BLaER1 treated with 17β-estradiol and CSF1 and Interleukin-3, amounts not matched to agents 10 nM and 100 nM (cell line): ENCODE measurements around the gene EFR3B.
A peak's percentile ranks its signal among the peaks of the same experiment; 100 is the strongest.

Experiments
- H3K27ac ChIP-seq, 11 experiments: shearing (Covaris generic); formaldehyde crosslinking; 2 replicates each; pipeline ENCODE4 v1.8.1; 2022
- H3K27me3 ChIP-seq, 11 experiments: shearing (Covaris generic); formaldehyde crosslinking; 2 replicates each; pipeline ENCODE4 v1.8.1; 2022
- H3K36me3 ChIP-seq, 11 experiments: shearing (Covaris generic); formaldehyde crosslinking; 2 replicates each; pipeline ENCODE4 v1.8.1; 2022
- H3K4me1 ChIP-seq, 10 experiments: shearing (Covaris generic); formaldehyde crosslinking; 2 replicates each; pipeline ENCODE4 v1.8.1; 2022
- H3K4me2 ChIP-seq, 11 experiments: shearing (Covaris generic); formaldehyde crosslinking; 2 replicates each; pipeline ENCODE4 v1.8.1; 2022
- H3K4me3 ChIP-seq, 10 experiments: shearing (Covaris generic); formaldehyde crosslinking; 2 replicates each; pipeline ENCODE4 v1.8.1; 2022
- H3K9ac ChIP-seq, 11 experiments: shearing (Covaris generic); formaldehyde crosslinking; 2 replicates each; pipeline ENCODE4 v1.8.1; 2022
- H3K9me3 ChIP-seq, 11 experiments: shearing (Covaris generic); formaldehyde crosslinking; replicated peaks in 1 of 11; 2 replicates each; pipeline ENCODE4 v1.8.1; 2022
- H4K20me1 ChIP-seq, 11 experiments: shearing (Covaris generic); formaldehyde crosslinking; 2 replicates each; pipeline ENCODE4 v1.8.1; 2022
- Cebpa-rat ChIP-seq, 11 experiments: shearing (Covaris generic); IDR thresholded peaks; 2 replicates each; pipeline ENCODE4 v1.8.1; 2022

Gene EFR3B

DNA sequence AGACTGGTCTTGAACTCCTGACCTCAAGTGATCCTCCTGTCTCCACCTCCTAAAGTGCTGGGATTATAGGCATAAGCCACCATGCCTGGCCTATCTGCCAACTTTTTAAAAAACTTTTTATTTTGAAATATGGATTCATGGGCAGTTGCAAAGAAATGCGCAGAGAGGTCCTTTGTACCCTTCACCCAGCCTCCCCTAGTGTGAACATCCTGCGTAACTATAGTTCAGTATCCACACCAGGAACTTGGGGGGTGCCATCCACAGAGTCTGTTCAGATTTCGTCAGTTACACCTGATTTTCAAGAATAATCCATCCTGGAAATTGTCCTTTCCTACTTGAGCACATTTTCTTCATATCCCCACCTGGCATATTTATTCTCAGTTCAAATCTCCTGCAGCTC, 33.0 kb downstream of the EFR3B start:
- H3K36me3 ChIP-seq = no peaks in the 10 kb centered on the region

DNA sequence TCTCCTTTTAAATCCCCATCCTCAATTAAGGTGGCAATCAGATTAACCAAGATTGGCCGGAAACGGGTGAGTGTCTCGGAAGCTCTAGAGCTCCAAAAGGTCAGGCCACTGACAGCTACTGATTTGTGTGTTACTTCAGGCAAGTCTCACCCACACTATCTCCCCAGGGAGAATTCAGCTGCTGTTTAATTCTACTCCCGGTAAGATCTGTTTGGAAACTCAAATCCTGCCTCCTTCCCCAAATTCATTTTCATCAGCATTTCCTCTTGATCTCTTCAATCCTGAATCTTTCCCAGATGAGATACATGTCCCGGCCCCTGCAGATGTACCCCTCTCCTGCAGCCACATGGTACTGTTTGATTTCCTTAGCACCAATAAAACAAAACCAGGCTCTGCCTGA, 34.9 kb downstream of the EFR3B start:
- TF ChIP-seq Cebpa-rat (IDR thresholded peaks at IDR 0.05) = no peak
- H3K4me1 ChIP-seq = peaks cover 10 to 25% (median 17%) of the 10 kb centered on the region in 10 experiments
- peak overlapping the region; percentile 12 to 83 (median 69); a peak in 21 of 22 replicates for H3K4me2 ChIP-seq
- no peak overlapping the region for H3K4me3 ChIP-seq
- no peak overlapping the region for H3K9ac ChIP-seq
- H4K20me1 ChIP-seq = no peaks in the 10 kb centered on the region
- no peaks in the 10 kb centered on the region for H3K9me3 ChIP-seq
- no peak overlapping the region for H3K27ac ChIP-seq
- H3K27me3 ChIP-seq = 0 out of 22 replicates have a peak, but pooled peaks cover 0 to 5% (median 0%) of the 10 kb centered on the region in 11 experiments
- no peaks in the 10 kb centered on the region for H3K36me3 ChIP-seq

More for the DNA sequence above, 33.0 kb downstream of the EFR3B start:
- no peaks in the 10 kb centered on the region for H3K27me3 ChIP-seq
- no peak overlapping the region for H3K4me3 ChIP-seq
- no peak overlapping the region for H3K27ac ChIP-seq
- H4K20me1 ChIP-seq = no peaks in the 10 kb centered on the region
- H3K4me2 ChIP-seq = no peak overlapping the region
- no peak overlapping the region for H3K9ac ChIP-seq
- no peaks in the 10 kb centered on the region for H3K9me3 ChIP-seq
- no peak for TF ChIP-seq Cebpa-rat (IDR thresholded peaks at IDR 0.05)
- peaks cover 10 to 25% (median 17%) of the 10 kb centered on the region in 10 experiments for H3K4me1 ChIP-seq

- Histone ChIP-seq H3K27me3 (0 out of 22 replicates have a peak, but pooled peaks cover 0 to 5% (median 0%) of the 10 kb centered on the region in 11 experiments), H3K4me3 (no peak overlapping the region), H3K4me1 (peaks cover 10 to 35% (median 23%) of the 10 kb centered on the region in 10 experiments), H3K9ac (no peak overlapping the region), H3K9me3 (no peaks in the 10 kb centered on the region), H4K20me1 (no peaks in the 10 kb centered on the region), H3K27ac (no peak overlapping the region), H3K4me2 (no peak overlapping the region), H3K36me3 (no peaks in the 10 kb centered on the region)
- no peak for TF ChIP-seq Cebpa-rat (IDR thresholded peaks at IDR 0.05)
These were observed 35.9 kb downstream of the EFR3B start for GRCh38 chr2:25077789-25078169.

GRCh38 chr2:25078170-25079049, 36.5 kb downstream of the EFR3B start:
- Histone ChIP-seq H3K4me2 (no peak overlapping the region), H3K27ac (no peak overlapping the region), H3K36me3 (no peaks in the 10 kb centered on the region), H3K4me3 (no peak overlapping the region), H3K9me3 (no peaks in the 10 kb centered on the region), H4K20me1 (no peaks in the 10 kb centered on the region), H3K9ac (no peak overlapping the region), H3K27me3 (0 out of 22 replicates have a peak, but pooled peaks cover 0 to 5% (median 0%) of the 10 kb centered on the region in 11 experiments), H3K4me1 (peaks cover 10 to 40% (median 26%) of the 10 kb centered on the region in 10 experiments)
- TF ChIP-seq Cebpa-rat (IDR thresholded peaks at IDR 0.05) = no peak

- H3K27me3 ChIP-seq = 0 out of 22 replicates have a peak, but pooled peaks cover 0 to 5% (median 0%) of the 10 kb centered on the region in 11 experiments
These were observed 37.3 kb downstream of the EFR3B start for GRCh38 chr2:25079050-25079635.

DNA sequence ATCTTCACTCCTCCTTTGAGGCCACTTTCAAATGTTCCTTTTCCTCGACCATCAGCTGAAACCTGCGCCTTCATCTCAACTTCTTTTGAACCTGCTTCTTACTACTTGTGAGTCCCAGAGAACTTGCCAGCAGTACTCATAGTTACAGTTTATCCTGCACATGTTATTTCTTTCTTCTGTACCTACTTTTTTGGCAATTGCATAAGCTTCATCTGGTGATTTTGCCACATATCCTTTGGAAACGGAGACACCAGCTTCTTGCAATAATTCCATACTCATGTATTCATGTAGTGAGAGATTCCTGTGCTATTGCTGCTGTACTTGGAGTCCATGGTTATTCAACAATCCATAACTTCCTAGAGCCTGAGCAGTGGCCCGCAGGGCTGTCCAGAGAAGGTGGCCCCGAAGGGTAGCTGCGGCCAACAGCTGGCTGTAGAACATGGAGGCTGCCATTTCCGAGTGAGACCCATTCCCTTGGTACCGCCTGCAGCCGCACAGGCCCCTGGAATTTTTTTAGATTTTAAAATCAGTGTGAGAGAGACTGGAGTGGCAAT, 39.4 kb downstream of the EFR3B start:
- no peaks in the 10 kb centered on the region for H4K20me1 ChIP-seq
- H3K4me3 ChIP-seq = no peak overlapping the region
- no peaks in the 10 kb centered on the region for H3K9me3 ChIP-seq
- H3K9ac ChIP-seq = no peak overlapping the region
- no peak overlapping the region for H3K4me2 ChIP-seq
- 0 out of 22 replicates have a peak, but pooled peaks cover 0 to 5% (median 0%) of the 10 kb centered on the region in 11 experiments for H3K27me3 ChIP-seq
- H3K4me1 ChIP-seq = peaks cover 10 to 32% (median 27%) of the 10 kb centered on the region in 10 experiments
- H3K27ac ChIP-seq = no peak overlapping the region
- no peak for TF ChIP-seq Cebpa-rat (IDR thresholded peaks at IDR 0.05)
- no peaks in the 10 kb centered on the region for H3K36me3 ChIP-seq

More at GRCh38 chr2:25079050-25079635, 37.3 kb downstream of the EFR3B start:
- no peaks in the 10 kb centered on the region for H3K36me3 ChIP-seq
- H4K20me1 ChIP-seq = no peaks in the 10 kb centered on the region
- H3K4me1 ChIP-seq = peaks cover 10 to 46% (median 31%) of the 10 kb centered on the region in 10 experiments
- H3K9ac ChIP-seq = no peak overlapping the region
- no peak for TF ChIP-seq Cebpa-rat (IDR thresholded peaks at IDR 0.05)
- no peak overlapping the region for H3K4me2 ChIP-seq
- H3K27ac ChIP-seq = no peak overlapping the region
- no peaks in the 10 kb centered on the region for H3K9me3 ChIP-seq
- no peak overlapping the region for H3K4me3 ChIP-seq

GRCh38 chr2:25082002-25082622, 40.2 kb downstream of the EFR3B start:
- H3K36me3 ChIP-seq = no peaks in the 10 kb centered on the region
- peak overlapping the region in 6 of 11 experiments; percentile 13 to 54 (median 43); a peak in 6 of 22 replicates for H3K4me2 ChIP-seq
- H3K9me3 ChIP-seq = no peaks in the 10 kb centered on the region
- 0 out of 22 replicates have a peak, but pooled peaks cover 0 to 5% (median 0%) of the 10 kb centered on the region in 11 experiments for H3K27me3 ChIP-seq
- no peak for TF ChIP-seq Cebpa-rat (IDR thresholded peaks at IDR 0.05)
- no peak overlapping the region for H3K4me3 ChIP-seq
- H3K27ac ChIP-seq = no peak overlapping the region
- H4K20me1 ChIP-seq = no peaks in the 10 kb centered on the region
- H3K4me1 ChIP-seq = peaks cover 2 to 24% (median 19%) of the 10 kb centered on the region in 10 experiments; a peak in 16 of 20 replicates
- H3K9ac ChIP-seq = no peak overlapping the region

- H4K20me1 ChIP-seq = no peaks in the 10 kb centered on the region
- no peak overlapping the region for H3K27ac ChIP-seq
- H3K4me3 ChIP-seq = no peak overlapping the region
- H3K4me2 ChIP-seq = no peak overlapping the region
- H3K4me1 ChIP-seq = peaks cover 8 to 28% (median 23%) of the 10 kb centered on the region in 10 experiments; a peak in 19 of 20 replicates
- no peak overlapping the region for H3K9ac ChIP-seq
- 0 out of 22 replicates have a peak, but pooled peaks cover 0 to 5% (median 0%) of the 10 kb centered on the region in 11 experiments for H3K27me3 ChIP-seq
- H3K36me3 ChIP-seq = no peaks in the 10 kb centered on the region
- H3K9me3 ChIP-seq = no peaks in the 10 kb centered on the region
- no peak for TF ChIP-seq Cebpa-rat (IDR thresholded peaks at IDR 0.05)
These were observed 44.1 kb downstream of the EFR3B start for GRCh38 chr2:25085761-25086560.
